Measurements from ENCODE around the gene DNAAF3.

DNAAF3 gene

GRCh38 chr19:55152017-55152416 lies 14.4 kb downstream of the DNAAF3 start:
- no peak for DNase-seq

DNA sequence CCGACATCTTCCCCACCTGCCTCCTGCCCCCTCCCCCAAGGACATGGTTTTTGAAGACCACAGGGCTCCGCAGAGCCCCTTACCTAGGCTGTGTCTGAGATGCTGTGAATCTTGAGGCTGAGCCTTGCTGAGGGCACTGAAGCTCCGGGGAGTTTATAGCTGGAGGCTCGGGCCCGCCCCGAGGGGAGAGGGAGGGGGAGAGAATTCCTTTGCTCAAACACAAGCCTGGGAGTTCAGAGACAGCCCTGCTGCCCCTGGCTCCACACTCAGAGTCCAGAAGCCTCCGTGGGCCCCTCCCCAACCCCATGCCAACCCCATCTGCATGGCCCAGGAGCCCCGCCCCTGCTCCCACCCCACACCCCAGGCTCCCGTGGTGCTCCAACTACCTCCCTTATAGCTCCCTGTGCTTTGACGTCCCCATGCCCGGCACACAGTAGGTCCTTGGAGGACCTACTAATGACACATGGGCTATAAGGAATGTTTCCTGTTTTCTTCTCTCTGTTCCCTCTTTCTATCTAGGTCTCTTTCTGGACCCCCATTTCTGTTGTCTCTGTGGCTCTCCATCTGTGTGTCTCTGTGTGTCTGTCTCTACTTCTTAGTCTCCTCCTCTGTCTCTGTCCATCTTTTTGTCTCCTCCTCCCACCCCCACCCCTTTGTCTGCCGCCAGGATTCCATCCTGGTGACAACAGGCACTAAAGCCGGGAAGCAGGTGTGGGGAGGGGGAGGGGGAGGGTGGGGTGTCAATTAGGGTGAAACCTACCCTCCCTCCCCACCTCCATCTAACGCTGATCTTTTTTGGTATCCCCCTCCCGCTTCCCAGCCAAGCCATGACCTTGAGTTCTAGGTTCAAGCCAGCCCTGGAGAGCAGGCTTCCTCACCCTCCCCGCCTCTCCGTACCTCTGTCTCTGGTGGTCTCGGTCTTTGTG lies 17.1 kb downstream of the DNAAF3 start, which contains the start of gene TNNT1:
TSS of gene TNNT1 (minus strand) at position 129 of the 926 bp plus-strand sequence. CDS start 2,049 bp downstream, outside the sequence.
- DNase-seq: no peak

- no peak for DNase-seq
These were observed 18.7 kb downstream of the DNAAF3 start for GRCh38 chr19:55147545-55148251.

- DNase-seq: no peak
These were observed 19.6 kb downstream of the DNAAF3 start for GRCh38 chr19:55146705-55147273.

DNA sequence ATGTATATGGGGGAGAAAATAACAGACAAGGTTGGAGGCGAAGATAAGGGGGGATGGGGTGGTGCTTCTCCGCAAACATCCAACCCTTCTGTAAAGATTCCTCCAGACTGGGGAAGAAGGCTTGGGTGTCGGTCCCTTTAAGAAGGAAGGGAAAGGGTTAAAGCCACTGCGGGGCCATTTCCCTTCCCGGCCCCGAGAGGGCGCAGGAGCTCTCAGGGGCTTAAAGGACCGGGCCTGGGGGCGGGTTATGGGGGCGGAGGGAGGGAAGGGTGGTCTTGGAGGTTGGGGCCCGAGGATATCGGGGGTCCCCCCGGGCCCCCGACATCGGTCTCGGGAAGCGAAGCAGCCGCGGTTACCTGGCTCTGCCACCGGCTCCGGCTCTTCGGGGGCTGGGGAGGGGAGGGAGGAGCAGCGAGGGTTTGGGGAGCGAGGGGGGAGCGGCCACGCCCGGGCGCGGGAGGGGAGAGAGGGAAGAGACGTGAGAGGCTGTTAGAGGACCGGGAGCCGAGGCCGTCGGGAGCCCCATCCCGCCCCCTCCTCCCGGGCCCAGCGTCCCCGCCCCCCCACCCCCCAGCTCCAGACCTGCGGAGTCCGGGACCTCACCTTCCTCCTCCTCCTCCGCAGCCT lies 20.2 kb downstream of the DNAAF3 start:
- no peak for DNase-seq

DNA sequence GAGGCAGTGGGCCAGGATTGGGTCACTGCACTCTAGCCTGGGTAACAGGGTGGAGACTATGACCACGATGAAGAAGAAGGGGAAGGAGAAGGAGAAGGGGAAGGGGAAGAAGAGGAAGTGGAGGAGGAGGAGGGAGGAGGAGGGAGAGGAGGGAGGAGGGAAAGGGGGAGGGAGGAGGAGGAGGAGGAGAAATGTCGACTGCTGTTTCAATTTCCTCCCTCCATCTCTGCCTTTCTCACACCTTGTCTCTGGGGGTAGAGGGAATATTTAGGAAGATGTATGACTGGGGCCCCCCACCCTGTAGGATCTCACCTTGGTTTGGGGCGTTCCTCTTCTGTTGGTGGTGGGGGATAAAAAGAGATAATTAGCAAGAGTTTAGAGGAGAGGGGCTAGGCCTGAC lies 21.2 kb downstream of the DNAAF3 start:
- DNase-seq: no peak

DNA sequence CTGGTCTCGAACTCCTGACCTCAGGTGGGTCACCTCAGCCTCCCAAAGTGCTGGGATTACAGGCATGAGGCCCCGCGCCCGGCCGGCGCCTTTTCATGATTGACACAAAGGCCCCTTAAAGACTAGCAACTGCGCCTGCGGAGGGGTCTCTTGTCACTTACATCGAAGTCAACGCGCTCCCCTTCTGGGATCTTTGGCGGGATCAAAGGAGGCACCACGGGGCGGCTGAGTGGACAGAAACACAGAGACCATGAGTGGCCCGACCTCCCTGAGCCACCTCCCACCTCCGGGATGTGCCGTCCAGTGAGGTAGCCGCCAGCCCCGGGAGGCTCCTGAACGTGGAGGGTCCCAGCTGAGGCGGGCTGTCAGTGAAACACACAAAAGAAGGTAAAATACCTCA lies 24.7 kb downstream of the DNAAF3 start:
- no peak for DNase-seq

- DNase-seq: no peak
These were observed 28.5 kb downstream of the DNAAF3 start for GRCh38 chr19:55137915-55138314.

DNA sequence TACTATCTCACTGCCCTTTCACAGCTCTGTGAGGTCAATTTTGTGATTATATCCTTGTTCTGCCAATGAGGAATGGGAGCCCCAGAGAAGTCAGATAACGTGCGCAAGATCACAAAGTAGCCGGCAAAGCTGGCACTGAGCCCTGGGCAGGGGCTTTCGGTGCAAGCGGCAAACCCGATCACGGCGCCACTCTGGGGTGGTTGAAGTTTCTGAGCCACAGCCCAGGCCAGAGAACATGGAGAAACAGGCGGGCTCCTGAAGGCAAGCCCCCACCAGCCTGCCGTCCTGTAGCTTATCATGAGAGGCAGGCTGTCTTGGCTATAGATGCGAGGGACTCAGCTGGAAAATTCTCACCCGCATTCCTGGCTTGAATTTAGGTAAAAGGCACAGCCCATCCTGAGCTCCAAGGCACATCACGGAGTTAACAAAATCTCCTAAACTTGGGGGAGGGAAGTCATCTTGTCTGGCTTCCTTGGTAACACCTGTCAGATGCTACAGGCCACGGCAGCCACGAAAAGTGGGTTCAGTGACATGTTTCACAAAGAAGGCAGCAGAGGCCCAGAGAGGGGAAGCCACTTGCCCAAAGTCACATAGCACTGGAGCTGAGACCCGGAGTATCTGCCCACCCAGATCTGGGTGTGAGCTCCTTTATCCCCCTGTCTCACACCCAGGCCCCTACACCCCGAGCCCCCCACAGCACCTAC lies 29.9 kb downstream of the DNAAF3 start:
- no peak for DNase-seq

DNA sequence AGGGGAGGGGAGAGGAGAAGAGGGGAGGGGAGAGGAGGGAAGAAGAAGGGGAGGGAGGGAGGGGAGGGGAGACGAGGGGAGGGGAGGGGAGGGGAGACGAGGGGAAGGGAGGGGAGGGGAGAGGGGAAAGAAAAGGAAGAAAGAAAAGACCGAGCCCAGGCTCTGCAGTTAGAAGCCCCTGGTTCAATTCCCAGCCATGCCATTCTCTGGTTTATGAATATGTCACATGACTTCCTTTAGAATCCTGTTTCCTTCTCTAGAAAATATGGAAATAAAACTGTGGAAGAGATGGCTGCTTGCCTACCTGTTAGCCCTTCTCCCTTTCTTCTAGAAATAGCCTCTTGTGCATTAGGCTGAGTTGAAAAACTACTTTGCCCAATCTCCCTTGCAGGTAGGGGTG lies 31.7 kb downstream of the DNAAF3 start:
- no peak for DNase-seq

DNA sequence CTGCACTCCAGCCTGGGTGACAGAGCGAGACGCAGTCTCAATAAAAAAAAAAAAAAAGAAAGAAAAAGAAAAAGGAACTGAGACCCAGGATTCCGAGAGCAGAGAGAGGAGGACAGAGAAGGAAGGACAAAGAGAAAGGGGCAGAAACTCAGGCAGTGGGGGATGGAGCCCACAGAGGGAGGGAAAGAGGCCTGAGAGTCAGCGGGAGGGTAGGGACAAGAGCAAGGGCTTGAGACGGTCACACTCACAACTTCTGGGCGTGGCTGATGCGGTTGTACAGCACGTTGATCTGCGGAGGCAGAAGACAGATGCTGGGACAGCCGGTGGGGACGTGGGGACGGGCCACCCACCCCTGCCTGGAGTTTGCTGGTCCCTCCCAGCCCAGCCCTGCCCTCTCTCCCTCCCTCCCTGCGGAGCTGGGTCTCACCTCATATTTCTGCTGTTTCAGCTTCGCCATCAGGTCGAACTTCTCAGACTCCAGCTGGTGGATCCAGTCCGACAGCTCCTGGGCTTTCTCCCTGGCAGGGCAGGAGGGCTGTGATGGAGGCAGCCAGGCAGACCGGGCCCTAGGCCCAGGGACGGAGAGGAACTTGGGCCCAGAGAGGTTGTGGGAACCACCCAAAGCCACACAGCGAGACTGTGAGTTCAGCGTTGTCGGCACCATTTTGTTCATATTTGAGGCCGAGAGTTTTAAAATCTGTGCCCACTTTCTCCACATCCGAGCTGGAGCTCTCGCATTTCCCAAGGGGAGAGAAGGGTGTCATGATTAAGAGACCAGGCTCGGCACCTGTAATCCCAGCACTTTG lies 32.6 kb downstream of the DNAAF3 start:
- no peak for DNase-seq

- DNase-seq: no peak
These were observed 33.8 kb downstream of the DNAAF3 start for GRCh38 chr19:55132453-55133129.

GRCh38 chr19:55131421-55131820 lies 35.0 kb downstream of the DNAAF3 start:
- DNase-seq: no peak

DNA sequence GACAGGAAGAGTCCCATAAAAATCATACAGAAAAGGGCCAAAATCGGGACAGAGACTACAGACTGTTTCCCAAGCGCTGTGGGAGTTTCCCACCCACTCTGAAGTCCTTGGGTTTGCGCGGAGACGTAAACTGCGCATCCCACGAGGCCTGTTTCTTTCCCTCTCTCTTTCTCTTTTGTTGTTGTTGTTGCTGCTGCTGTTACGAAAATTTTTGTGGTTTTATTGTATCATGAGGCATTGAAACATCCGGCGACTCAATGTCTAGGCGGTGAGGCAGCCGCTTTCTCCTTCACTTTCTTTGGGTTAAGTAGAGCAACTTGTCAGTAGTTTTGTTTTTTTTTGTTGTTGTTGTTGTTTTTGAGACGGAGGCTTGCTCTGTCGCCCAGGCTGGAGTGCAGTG lies 47.4 kb downstream of the DNAAF3 start:
- DNase-seq: no peak

GRCh38 chr19:55118401-55118991 lies 47.9 kb downstream of the DNAAF3 start:
- DNase-seq: peak; percentile 95

GRCh38 chr19:55117663-55118391 lies 48.6 kb downstream of the DNAAF3 start:
- DNase-seq: peak; percentile 99

GRCh38 chr19:55116859-55117662 lies 49.4 kb downstream of the DNAAF3 start, which contains the start of gene PPP1R12C:
TSS of gene PPP1R12C (minus strand) at chr19:55117637. CDS start at chr19:55117543, 94 bp downstream.
- no peak for DNase-seq

GRCh38 chr19:55116232-55116858 lies 50.1 kb downstream of the DNAAF3 start:
- peak; percentile 52 for DNase-seq
